GM19351 (cell line): Measurements from ENCODE around the gene ARHGAP6.

ENCODE experiments used
- ATAC-seq: cut with Tn5 transposase; IDR thresholded peaks from one replicate; pipeline ENCODE4 v1.9.1; 2021; ENCODE audit warnings: mild to moderate bottlenecking, moderate library complexity; ENCODE audit not compliant: unreplicated experiment

ARHGAP6 gene

GRCh38 chrX:11429538-11430085, 236.1 kb downstream of the ARHGAP6 start:
- no peak for ATAC-seq

- no peak for ATAC-seq
These were observed 238.2 kb downstream of the ARHGAP6 start for GRCh38 chrX:11427453-11428071.

- ATAC-seq = no peak
These were observed 238.8 kb downstream of the ARHGAP6 start for GRCh38 chrX:11426712-11427452.

- ATAC-seq = no peak
These were observed 240.6 kb downstream of the ARHGAP6 start for GRCh38 chrX:11424903-11425674.

GRCh38 chrX:11423949-11424348, 241.8 kb downstream of the ARHGAP6 start:
- ATAC-seq = no peak

GRCh38 chrX:11423362-11423818, 242.3 kb downstream of the ARHGAP6 start:
- ATAC-seq = peak; percentile 87

- ATAC-seq = no peak
These were observed 243.2 kb downstream of the ARHGAP6 start for GRCh38 chrX:11422525-11422857.

GRCh38 chrX:11421805-11422524, 243.8 kb downstream of the ARHGAP6 start:
- no peak for ATAC-seq

GRCh38 chrX:11420851-11421250, 244.9 kb downstream of the ARHGAP6 start:
- no peak for ATAC-seq

GRCh38 chrX:11419102-11419501, 246.6 kb downstream of the ARHGAP6 start:
- no peak for ATAC-seq

- no peak for ATAC-seq
These were observed 249.1 kb downstream of the ARHGAP6 start for GRCh38 chrX:11416600-11416999.

GRCh38 chrX:11414091-11414490, 251.6 kb downstream of the ARHGAP6 start:
- ATAC-seq = no peak

GRCh38 chrX:11412715-11413623, 252.8 kb downstream of the ARHGAP6 start:
- ATAC-seq = no peak

GRCh38 chrX:11409957-11410356, 255.8 kb downstream of the ARHGAP6 start:
- no peak for ATAC-seq

GRCh38 chrX:11408783-11409182, 256.9 kb downstream of the ARHGAP6 start:
- ATAC-seq = no peak

GRCh38 chrX:11408109-11408405, 257.7 kb downstream of the ARHGAP6 start:
- no peak for ATAC-seq

- ATAC-seq = no peak
These were observed 258.2 kb downstream of the ARHGAP6 start for GRCh38 chrX:11407331-11408108.

GRCh38 chrX:11406109-11406765, 259.5 kb downstream of the ARHGAP6 start:
- no peak for ATAC-seq

GRCh38 chrX:11403631-11404030, 262.1 kb downstream of the ARHGAP6 start:
- no peak for ATAC-seq
